ENCODE results near the gene SCNN1B. TPM values are rescaled to one million over a fixed set of nuclear protein-coding genes. Genes with fewer than 3 reads are reported as not detected.

The SCNN1B gene
- total RNA-seq, 1 donor from 2014 or later = 38.3 TPM

DNA sequence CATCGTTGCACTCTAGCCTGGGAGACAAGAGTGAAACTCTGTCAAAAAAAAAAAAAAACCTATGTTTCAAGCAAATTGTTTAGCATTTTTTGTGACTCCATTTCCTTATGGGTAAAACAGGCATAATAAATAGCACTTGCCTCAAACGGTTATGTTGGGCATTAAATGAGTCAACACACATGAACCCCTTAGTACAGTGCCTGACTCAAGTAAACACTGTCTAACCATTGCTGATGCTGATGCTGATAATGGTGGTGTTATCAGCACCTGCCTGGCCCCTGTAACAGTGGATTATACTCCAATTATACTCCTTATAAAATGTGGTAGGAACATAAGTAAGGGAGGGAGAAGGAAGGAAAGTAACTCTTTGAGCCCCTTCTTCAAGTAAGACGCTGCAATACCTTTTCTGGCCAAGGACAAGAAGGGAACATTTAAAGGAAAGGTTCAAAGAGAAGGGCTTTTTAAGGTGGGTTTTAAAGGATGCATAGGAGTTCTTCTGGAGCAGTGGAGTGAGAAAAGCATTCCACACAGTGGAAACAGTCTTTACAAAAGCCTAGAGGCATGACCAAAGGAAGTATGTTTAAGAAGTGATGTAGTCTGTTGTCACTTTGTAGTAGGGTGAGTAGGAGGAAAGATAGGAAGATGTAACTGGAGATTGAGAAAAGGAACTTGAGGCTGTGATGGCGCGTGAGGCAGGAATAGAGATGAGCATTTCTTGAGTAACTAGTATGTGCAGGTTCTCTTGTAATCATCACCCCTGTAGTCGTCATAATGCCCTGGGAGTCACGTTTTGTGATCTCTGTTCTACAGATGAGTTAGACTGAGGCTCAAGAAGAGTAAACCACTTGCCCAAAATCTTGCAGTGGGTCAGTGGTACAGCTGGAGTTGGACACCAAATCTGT is 4.3 kb downstream of the SCNN1B start:
- H3K27ac ChIP-seq = no peak overlapping the region
- intact Hi-C loops (cut with DNase I) = no loop called here
- H3K36me3 ChIP-seq = no peaks in the 10 kb centered on the region
- no peaks in the 10 kb centered on the region for H3K9me3 ChIP-seq
- H3K27me3 ChIP-seq (ENCODE audit: low read depth) = peaks cover 18% of the 10 kb centered on the region
- H3K4me1 ChIP-seq = peaks cover 5% of the 10 kb centered on the region
- ATAC-seq = no peak
- no peak overlapping the region for H3K4me3 ChIP-seq
- TF ChIP-seq, protein P1, sequence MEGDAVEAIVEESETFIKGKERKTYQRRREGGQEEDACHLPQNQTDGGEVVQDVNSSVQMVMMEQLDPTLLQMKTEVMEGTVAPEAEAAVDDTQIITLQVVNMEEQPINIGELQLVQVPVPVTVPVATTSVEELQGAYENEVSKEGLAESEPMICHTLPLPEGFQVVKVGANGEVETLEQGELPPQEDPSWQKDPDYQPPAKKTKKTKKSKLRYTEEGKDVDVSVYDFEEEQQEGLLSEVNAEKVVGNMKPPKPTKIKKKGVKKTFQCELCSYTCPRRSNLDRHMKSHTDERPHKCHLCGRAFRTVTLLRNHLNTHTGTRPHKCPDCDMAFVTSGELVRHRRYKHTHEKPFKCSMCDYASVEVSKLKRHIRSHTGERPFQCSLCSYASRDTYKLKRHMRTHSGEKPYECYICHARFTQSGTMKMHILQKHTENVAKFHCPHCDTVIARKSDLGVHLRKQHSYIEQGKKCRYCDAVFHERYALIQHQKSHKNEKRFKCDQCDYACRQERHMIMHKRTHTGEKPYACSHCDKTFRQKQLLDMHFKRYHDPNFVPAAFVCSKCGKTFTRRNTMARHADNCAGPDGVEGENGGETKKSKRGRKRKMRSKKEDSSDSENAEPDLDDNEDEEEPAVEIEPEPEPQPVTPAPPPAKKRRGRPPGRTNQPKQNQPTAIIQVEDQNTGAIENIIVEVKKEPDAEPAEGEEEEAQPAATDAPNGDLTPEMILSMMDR (IDR thresholded peaks at IDR 0.05) = no peak
- DNase-seq = no peak

DNA sequence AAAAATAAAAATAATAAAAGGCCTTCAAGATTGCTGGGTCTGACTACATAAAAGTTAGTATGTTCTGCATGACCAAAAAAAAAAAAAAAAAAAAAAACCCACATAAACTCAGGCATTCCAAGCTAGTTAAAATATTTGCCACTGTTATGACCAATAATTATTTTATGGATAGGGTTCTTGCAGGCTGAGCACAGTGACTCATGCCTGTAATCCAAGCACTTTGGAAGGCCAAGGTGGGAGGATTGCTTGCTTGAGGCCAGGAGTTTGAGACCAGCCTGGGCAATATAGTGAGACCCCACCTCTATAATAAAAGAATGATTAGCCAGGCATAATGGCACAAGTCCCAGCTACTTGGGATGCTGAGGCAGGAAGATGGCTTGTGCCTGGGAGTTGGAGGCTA is 8.1 kb downstream of the SCNN1B start:
- H3K27ac ChIP-seq = no peak overlapping the region
- DNase-seq (no peak), ATAC-seq (no peak)
- no peaks in the 10 kb centered on the region for H3K27me3 ChIP-seq (ENCODE audit: low read depth)
- H3K4me1 ChIP-seq = no peaks in the 10 kb centered on the region
- intact Hi-C loops (cut with DNase I) = no loop called here
- TF ChIP-seq, protein P1 (IDR thresholded peaks at IDR 0.05) = no peak
- no peaks in the 10 kb centered on the region for H3K9me3 ChIP-seq
- no peaks in the 10 kb centered on the region for H3K36me3 ChIP-seq
- no peak overlapping the region for H3K4me3 ChIP-seq

DNA sequence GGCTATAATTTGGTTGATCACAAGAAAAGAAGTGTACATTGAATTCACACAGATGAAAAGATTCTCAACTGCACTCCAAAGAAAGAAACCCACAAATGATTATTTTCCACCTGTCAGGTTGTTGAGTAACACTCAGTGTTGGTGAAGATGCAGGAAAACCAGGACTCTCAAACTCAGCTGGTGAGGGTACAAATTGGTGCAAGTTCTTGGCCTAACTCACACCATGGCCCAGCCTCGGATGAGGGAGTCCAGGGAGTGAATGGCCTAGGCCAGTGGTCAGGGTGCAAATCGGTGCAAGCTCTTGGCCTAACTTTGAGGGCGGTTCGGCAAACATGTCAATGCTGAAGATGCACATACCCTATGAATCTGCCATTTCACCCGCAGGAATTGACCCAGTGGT is 8.6 kb downstream of the SCNN1B start:
- no peaks in the 10 kb centered on the region for H3K27me3 ChIP-seq (ENCODE audit: low read depth)
- no peak for DNase-seq
- H3K4me3 ChIP-seq = no peak overlapping the region
- H3K27ac ChIP-seq = no peak overlapping the region
- no peaks in the 10 kb centered on the region for H3K36me3 ChIP-seq
- H3K4me1 ChIP-seq = no peaks in the 10 kb centered on the region
- intact Hi-C loops (cut with DNase I) = no loop called here
- ATAC-seq = no peak
- TF ChIP-seq, protein P1 (IDR thresholded peaks at IDR 0.05) = no peak
- no peaks in the 10 kb centered on the region for H3K9me3 ChIP-seq

DNA sequence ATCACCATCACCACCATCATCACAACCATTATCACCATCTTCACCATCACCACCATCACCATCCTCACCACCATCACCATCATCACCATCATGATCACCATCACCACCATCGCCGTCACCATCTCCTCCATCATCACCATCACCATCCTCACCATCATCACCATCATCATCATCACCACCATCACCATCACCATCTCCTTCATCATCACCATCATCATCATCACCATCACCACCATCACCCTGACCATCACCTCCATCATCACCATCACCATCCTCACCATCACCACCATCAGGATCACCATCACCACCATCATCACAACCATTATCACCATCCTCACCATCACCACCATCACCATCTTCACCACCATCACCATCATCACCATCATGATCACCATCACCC is 14.1 kb downstream of the SCNN1B start:
- TF ChIP-seq, protein P1 (IDR thresholded peaks at IDR 0.05) = no peak
- ATAC-seq (no peak), DNase-seq (no peak)
- intact Hi-C loops (cut with DNase I) = no loop called here
- Histone ChIP-seq H3K36me3 (no peaks in the 10 kb centered on the region), H3K27ac (no peak overlapping the region), H3K27me3 (ENCODE audit: low read depth) (no peaks in the 10 kb centered on the region), H3K9me3 (no peaks in the 10 kb centered on the region), H3K4me1 (peaks cover 26% of the 10 kb centered on the region), H3K4me3 (no peak overlapping the region)

DNA sequence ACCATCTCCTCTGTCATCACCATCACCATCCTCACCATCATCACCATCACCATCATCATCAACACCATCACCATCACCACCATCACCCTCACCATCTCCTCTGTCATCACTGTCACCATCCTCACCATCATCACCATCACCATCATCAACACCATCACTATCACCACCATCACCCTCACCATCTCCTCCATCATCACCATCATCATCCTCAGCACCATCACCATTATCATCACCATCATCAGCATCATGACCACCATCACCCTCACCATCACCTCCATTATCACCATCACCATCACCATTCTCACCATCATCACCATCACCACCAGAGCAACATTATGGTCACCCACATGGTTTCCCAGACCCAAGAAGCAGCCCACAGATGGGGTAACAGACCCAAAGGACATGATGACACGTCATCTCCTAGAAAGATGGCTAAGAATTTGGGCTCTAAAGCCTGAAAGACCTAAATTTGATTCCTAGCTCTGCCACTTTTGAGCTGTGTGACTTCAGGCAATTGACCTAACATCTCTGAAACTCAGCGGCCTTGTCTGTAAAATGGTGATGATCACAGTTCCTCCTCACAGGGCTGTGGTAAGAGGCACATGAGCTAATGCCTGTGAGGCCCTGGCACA is 14.6 kb downstream of the SCNN1B start:
- Histone ChIP-seq H3K4me3 (no peak overlapping the region), H3K36me3 (no peaks in the 10 kb centered on the region), H3K9me3 (no peaks in the 10 kb centered on the region), H3K27ac (no peak overlapping the region), H3K4me1 (peaks cover 26% of the 10 kb centered on the region), H3K27me3 (ENCODE audit: low read depth) (no peaks in the 10 kb centered on the region)
- TF ChIP-seq, protein P1 (IDR thresholded peaks at IDR 0.05) = no peak
- DNase-seq (no peak), ATAC-seq (no peak)
- intact Hi-C loops (cut with DNase I) = no loop called here

Measured in lower lobe of right lung (tissue), 2 donors.